ENCODE measurements around the gene RHOB.

The RHOB gene

GRCh38 chr2:20451761-20452499, 5.1 kb downstream of the RHOB start:
- H3K27ac ChIP-seq, result no peak overlapping the region; the same call in 1 of the 2 replicates
- TF ChIP-seq CTCF (conservative IDR thresholded peaks at IDR 0.05) (no peak), ZFX (IDR thresholded peaks at IDR 0.05) (no peak)

DNA sequence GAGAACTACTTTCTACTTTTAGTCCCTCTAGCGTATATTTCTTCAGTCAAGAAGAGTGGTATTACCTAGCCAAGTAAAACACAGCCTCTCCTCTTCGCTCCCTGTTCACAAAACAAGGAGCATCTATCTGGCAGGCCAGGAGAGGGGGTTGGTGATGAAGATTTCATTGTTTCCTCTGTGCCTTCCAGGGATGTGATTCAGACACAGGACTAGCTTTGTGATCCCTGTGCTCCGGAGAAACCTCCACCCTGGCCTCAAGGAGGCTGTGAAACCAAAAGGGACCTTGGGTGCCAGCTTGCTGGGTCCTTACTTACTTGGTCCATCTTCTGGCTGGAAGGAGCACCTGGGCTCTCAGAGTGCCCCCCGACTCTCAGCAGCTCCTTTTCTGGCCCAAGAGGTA, 5.7 kb downstream of the RHOB start:
- TF ChIP-seq ZFX (IDR thresholded peaks at IDR 0.05), result no peak
- TF ChIP-seq CTCF (conservative IDR thresholded peaks at IDR 0.05), result no peak
- no peak overlapping the region for H3K27ac ChIP-seq

DNA sequence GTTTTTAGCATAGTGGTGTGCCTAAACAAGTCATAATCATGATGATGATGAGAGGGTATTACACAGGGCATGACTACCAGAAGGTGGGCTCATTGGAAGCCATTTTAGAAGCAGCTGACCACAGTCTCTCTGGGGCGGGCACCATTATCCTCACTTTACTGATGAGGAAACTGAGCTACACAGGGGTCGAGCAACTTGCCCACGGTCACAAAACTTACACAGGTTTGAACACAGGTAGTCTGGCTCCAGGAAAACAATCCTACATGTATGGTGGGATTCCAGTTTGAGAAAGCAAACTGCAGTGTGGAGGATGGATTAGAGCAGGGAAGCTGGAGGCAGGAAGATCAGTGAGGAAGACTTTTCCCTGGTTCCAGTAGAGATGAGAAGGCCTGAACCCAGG, 6.2 kb downstream of the RHOB start:
- TF ChIP-seq CTCF (conservative IDR thresholded peaks at IDR 0.05), result no peak
- TF ChIP-seq ZFX (IDR thresholded peaks at IDR 0.05), result no peak
- no peak overlapping the region for H3K27ac ChIP-seq

DNA sequence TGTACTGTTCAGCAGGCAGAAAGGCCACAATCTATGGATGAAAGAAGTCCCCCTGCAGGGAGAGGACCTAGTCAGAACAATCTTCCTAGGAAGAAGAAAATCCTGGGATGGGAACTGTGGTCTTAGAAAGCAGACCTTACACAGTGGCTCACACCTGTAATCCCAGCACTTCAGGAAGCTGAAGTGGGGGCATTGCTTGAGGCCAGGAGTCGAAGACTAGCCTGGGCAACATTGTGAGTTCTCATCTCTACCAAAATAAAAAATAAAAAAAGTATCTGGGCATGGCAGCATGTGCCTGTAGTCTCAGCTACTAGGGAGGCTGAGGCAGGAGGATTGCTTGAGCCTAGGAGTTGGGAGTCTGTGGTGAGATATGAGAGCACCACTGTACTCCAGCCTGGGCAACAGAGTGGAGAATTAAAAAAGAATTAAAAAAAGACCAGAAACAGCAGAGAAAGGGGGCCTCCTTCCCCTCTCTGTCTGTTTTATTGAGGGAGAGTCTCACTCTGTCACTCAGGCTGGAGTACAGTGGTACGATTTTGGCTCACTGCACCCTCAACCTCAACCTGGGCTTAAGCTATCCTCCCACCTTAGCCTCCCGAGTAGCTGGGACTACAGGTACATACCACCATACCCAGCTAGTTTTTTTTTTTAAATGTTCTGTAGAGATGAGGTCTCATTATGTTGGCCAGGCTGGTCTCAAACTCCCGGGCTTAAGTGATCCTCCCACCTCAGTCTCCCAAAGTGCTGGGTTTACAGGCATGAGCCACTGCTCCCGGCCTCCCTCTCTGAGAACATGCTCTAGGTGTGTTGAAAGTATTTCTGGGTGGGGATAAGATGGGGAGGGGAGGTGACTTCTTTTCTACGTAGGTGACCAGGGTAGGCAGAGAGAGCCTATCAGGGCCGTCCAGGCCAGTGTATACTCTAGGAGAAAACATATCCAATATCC, 7.4 kb downstream of the RHOB start:
- no peak overlapping the region for H3K27ac ChIP-seq
- TF ChIP-seq ZFX (IDR thresholded peaks at IDR 0.05), result no peak
- no peak for TF ChIP-seq CTCF (conservative IDR thresholded peaks at IDR 0.05)

DNA sequence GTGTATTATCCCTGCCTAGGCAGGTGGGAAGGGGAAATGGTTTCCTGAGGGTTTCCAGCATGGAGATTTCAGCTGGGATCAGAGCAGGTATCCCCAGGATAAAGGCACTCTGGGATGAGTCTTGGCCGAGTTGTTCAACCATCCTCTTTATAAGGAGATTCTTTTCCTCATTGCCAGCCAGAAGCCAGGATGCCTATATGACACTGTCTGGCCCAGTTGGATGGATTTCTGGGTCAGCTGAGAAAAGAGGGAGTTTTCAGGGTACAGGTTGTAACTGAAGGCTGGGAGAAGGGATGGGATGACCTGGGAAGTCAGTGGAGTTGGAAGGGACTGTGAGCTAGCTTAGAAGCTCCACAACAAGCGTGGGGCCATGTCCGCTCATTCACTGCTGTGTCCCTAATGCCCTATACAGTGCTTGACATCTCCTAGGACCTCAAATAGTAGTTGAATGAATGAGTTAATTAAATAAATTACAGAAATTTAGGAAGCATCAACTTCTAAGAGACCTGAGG, 8.3 kb downstream of the RHOB start:
- TF ChIP-seq CTCF (conservative IDR thresholded peaks at IDR 0.05), result no peak
- TF ChIP-seq ZFX (IDR thresholded peaks at IDR 0.05), result no peak

DNA sequence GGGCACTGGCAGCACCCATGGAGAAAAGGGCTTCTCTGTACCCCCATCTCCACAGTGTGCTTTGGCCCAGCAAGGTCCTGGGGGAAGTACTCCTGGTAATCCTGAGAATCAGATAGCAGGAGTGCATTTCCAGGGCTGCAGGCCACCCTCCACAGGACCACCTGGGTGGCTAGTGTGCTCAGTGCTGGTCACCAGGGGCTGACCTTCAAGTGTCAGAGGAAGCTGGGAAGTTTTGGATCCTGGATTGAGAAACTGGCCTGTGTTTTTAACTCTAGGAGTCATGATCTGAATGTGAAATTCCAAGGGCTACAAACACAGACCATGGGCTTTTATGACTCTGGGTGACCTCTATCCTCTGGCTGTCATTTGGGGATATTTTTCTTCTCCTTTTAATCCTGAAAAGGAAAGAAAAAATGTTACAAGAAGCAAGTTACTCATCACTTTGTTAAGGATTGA, 9.3 kb downstream of the RHOB start:
- no peak for TF ChIP-seq ZFX (IDR thresholded peaks at IDR 0.05)
- no peak for TF ChIP-seq CTCF (conservative IDR thresholded peaks at IDR 0.05)
- peak overlapping the region; percentile 41 for H3K27ac ChIP-seq

More for the DNA sequence above, 8.3 kb downstream of the RHOB start:
- no peak overlapping the region for H3K27ac ChIP-seq

Data from C4-2B (cell line).